C1 segment of cervical spinal cord (tissue), 14 donors: ENCODE measurements around the gene VPS37B.
A peak's percentile ranks its signal among the peaks of the same experiment; 100 is the strongest.

Experiments used
- DNase-seq, 14 donors: peaks; one replicate each; lab custom pipeline; 2025; lab: John Stamatoyannopoulos, UW

Gene VPS37B

DNA sequence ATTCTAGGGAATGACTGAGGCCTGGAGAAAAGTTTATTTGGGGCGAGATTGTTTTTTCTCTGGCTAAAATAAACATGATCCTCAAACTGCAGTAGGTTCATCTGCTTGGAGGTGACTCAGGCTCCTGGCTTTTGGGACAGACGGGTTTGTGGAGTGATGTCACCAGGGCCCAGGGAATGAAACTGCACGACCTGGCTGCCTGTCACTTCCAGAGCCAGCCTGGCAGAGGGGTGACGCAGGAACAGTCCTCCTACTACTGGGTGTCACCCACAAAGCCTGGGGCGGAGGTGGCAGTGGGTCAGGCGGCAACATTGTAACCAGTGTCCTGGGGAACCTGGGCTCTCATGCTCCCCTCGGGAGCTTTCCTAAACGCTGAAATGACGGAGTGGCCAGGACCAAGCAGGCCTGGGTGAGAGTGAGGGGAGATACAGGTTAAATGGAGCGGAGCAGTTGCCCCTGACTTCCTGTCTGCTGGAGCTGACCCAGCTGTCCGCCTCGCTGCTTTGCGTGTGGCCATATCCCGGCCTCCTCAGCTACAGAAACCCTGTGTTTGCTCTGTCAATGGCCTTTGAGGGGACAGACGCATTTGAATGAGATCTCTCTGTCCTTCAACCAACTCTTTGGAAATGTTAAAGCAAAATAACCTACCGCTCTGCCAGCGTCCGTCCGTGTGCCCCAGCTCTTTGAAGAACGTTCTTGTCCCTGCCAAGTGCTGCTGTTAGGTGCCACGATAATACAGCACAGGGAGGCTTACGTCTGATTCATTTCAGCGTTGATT, 54.2 kb downstream of the VPS37B start:
- peak in 11 of 14 donors; percentile 20 to 82 (median 63) for DNase-seq

DNA sequence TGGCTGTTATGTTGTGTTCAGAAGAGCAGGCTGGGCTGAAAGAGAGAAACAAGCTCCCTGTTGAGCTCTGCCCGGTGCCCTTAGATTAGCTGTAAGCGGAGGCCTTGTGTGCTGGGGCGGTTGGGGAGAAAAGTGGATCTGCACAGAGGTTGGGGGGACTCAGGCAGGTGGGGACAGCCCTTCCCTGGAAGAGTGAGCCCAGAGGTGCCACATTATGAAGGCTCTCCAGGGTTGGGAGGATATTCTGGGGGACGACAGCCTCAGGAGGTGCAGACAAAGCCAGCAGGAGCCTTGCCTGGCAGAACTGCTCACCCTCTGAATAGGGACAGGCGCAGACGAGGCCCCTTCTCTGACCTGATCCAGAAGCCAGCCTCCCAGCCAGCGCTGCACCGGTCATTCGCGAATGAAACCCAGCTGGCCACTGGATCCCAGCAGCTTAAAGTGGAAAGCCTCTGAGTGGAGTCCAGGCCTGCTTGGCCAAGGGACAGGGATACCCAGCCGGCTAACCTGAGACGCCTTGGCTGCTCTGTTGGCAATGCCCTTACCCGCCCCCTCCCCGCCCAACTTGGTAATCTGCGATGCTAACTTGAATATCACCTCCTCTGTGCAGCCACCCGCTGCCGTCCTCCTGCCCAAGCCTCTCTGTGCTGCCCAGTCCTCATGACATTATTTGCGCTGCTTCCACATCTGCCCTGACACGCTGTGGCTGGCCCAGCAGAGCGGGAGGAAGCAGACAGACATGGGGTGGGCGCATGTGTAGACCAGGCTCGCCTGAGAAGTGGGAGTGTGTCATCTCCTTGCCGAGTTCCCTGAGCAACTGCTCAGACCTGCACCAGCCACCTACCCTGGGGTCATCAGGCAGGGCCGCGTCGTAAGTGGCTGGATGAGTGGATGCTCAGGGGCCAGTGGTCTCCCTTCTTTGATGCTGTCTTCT, 55.1 kb downstream of the VPS37B start:
- peak in 6 of 14 donors; percentile 19 to 64 (median 46) for DNase-seq

DNA sequence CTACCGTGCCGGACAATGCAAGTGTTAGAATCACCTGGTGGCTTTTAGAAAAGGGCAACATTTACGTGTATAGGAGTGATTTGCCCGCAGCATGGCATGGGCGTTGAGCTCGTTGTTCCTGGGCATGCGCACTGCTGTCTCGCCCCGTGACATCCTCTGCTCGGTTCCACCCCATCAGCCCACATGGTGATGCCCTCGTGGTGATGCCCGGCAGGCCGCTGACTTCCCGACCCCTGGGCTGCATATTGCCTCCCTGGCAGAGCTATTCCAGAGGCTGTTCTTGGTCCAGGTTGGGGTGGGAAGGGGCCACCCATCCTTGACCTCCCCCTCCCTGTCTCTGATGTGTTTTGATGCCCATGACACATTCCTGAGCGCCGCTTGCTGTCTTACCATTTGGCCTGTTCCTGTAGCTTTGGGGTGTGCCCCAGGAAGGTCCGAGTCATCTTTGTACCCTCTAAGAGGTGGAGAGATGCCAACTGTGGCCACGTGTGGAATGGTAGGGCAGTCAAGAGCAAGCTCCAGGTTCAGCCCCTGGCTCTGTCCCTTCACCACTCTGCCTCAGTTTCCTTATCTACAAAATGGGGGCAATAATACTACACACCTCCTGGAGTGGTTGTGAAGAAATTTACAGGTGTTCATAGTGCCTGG, 55.9 kb downstream of the VPS37B start:
- peak in 4 of 14 donors; percentile 23 to 59 (median 48) for DNase-seq

DNA sequence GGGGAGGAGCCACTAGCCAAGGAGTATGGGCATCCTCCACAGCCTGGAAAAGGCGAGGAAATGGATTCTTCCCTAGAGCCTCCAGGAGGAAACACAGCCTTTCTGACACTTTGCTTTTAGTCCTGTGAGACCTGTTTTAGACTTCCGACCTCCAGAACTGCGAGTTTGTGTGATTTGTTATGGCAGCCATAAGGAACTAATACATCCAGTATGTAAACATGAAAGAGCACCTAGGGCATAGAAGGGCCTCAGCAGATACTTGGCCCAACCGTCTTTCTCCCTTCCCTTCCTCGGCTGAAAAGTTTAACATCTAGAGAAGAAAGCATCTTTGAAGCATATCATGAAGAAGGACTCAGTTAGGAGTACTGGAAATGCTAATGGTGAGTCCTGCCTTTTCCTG, 57.1 kb downstream of the VPS37B start:
- no peak for DNase-seq

DNA sequence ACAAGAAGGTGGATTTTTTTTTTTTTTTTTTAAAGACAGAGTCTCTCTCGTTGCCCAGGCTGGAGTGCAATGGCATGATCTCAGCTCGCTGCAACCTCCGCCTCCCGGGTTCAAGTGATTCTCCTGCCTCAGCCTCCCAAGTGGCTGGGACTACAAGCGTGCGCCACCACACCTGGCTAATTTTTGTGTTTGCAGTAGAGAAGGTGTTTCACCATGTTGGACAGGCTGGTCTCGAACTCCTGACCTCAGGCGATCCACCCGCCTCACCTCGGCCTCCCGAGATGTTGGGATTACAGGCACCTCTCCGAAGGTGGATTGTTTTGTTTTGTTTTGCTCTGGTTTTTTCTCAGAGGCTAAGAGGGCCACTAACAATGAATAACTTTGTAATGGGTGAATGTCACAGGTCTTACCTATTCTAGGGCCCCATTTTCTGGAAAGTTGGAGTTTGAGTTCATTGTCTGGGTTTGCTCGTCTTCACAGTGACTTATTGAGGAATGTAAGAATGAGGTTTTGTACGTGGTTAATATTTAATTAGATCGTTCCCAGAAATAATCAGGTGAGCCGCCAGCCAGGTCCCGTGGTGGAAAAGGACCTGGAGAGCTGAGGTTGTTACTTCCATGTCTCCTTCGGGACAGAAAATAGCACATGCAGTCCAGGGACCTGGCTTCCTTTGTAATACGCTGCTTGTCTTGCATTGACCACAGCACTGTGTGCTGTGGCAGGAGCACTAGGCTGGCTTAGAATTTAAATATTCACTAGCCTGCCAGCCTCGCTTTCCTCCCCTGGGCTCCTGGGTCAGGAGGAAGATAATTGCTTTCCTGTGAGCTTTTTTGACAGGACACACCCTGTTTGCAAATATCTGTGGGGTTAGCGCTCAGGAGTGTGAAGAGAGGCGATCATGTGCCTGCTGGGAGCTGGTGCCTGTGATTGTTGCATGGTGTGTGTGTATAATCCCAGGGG, 58.3 kb downstream of the VPS37B start:
- peak in 3 of 14 donors; percentile 9 to 42 (median 15) for DNase-seq

DNA sequence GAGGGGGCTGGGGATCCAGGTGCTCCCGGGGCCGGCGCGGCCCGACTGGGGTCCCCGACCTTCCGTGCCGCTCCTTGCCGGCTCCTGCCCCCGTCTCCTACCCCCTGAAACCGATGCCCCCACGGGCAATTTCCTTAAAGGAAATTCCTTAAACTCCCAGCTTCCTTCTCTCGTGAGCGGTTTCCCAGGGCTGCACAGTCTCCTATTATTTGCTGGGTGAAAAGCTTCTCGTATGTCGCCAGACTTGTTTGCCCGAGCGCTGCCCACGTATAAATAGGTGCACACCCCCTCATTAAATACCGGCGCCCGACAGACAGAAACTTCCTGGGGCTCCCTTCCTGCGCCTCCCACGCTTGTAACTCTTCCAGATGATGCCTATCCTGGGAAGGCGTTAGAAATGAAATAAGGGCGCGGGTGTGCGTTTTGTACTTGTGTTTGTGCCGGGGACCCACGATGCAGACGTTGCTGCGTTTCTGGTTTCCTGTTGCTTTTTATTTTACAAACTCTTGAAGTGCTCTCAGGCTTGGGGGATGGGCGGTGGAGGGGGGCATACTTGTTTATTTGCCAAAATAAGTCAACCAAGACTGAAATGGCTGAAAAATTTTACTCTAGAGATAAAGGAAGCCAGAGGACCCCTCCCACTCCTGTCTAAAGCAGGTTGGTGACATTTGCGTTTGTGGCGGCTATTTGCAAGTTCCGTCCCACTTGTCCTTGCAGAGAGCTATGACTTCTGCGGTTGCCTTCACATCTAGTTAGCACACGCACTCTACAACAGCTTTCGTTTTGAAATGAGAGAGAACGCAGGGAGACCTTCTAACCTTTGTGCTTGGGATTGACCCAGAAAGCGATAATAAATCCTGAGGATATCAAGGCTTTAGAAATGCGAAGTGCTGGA, 59.6 kb downstream of the VPS37B start:
- peak in 10 of 14 donors; percentile 25 to 71 (median 48) for DNase-seq

DNA sequence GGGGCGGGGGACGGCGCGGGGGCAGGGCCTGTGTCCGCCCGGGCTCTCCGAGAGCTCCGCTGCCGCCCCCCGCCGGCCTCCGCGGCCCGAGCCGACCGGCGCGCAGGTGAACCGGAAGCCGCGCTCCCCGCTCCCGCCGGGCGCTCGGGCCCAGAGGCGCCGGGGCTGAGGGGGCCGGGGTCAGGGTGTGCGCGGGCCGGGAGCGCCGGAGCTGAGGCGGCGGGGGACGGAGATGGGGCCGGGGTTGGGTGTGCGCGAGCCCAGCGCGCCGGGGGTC, 60.2 kb downstream of the VPS37B start:
- DNase-seq = no peak

DNA sequence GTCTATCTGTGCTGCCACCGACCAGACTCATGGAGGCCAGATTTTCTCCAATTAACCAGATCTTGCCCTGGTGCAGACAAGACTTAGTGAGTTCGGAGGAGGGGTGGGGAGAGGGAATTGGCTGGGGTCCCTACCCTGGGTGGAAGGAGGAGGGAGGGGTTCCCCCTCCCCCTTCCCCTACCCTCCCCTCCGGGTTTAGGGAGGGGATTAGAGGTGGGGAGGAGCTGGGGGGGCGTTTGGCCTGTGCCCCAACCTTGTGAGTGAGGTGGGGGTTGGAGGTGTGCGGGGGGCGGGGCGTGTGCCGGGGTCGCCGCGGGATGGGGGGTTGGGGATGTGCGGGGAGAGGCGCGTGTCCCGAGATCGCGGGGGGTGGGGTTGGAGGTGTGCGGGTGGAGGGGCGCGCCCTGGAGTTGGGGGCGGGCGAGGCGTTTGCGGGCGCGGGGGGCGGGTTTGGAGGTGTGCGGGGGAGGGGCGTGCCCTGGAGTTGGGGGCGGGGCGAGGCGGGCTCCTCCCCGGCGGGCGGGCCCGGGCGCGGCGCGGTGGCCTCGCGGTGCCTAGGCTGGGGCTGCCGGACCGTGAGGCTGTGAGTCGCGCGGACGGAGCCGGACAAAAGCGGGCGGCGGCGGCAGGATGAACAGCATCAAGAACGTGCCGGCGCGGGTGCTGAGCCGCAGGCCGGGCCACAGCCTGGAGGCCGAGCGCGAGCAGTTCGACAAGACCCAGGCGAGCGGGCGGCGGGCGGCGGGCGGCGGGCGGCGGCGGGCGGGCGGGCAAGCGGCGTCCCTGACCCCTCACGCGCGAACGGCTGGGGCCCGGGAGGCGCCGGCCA, 60.8 kb downstream of the VPS37B start, which contains the start of gene HIP1R:
Gene HIP1R, plus strand, starts transcription at position 537 of the 829 bp plus-strand sequence. Its CDS starts 94 bp downstream, at position 631.
- peak in 11 of 14 donors; percentile 24 to 74 (median 44) for DNase-seq

DNA sequence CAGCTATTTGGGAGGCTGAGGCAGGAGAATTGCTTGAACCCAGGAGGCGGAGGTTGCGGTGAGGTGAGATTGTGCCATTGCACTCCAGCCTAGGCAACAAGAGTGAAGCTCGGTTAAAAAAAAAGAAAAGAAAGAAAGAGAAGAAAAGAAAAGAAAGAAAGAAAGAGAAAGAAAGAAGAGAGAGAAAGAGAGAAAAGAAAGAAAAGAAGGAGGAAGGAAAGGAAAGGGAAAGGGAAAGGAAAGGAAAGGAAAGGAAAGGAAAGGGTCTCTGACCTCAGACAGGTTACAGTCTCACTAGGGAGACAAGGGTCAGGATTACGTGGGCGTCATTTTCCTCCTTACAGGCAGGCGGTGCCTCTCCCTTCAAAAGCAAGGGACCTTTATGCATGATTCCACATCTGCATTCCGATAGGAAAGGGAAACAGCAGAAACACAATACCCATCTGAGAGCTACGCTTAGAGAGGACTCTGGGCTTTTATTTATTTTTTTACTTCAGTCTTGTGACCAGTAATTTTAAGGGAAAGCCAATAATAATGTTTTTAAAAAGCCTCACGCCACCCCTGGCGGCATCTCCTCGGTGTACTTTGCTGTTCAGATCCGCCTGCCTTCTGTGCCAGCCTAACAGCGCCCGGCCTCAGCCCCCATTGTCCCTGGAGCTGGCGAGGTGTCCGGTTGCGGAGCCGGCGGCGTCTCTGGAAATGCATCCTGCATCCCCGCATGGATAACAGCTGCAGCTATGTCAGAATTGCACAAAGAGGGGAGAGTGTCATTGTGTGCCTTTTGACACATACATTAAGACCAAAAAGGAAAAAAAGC, 61.6 kb downstream of the VPS37B start:
- DNase-seq = peak in 9 of 14 donors; percentile 44 to 76 (median 50)

DNA sequence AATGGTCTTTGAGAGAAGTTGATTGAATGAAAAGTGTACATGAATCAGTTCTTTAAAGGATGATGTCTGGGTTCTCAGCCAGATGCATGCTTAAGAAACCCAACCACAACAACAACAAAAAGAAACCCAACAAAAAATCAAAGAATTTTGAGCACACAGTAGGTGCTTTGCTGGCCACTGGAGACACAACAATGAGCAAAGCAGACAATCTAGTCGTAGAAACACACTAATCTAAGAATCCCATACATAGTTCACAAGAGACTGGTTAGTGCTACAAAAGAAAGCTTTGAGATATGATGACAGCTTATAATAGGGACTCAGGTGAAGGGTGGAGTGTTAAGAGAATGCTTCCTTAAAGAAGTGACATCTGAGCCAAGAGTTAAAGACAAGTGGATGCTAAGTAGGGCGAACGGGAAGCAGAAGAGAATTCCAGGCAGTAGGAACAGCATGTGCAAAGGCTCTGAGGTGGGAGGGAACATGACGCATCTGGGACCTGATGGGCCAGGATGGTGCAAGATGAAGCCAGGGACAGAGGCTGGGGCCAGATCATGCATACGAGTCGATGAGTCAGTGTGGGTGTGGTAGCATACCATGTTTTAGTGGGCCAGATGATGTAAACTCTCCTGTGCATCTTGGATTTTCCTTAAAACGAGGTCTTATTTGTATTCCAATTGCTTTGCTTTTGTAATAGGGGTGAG, 65.3 kb downstream of the VPS37B start:
- no peak for DNase-seq

DNA sequence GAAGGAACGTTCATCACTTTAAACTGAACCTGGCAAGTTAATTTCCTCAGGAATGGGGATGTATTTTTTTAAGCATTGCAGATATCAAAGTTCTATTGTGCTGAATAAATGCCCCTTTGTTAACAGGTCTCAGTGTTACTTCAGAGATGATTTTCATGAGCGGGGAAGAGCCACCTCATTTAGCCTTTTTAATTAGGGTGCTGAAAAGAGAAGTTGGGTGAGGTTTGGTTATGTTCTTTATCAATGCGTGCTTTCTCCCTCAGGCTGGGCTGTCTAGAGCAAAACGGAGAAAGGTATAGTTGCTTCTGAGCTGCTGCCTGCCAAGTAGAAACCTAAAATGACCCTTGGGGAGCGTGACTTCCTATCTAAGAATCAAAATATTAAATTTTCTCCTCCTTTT, 68.7 kb downstream of the VPS37B start:
- no peak for DNase-seq

DNA sequence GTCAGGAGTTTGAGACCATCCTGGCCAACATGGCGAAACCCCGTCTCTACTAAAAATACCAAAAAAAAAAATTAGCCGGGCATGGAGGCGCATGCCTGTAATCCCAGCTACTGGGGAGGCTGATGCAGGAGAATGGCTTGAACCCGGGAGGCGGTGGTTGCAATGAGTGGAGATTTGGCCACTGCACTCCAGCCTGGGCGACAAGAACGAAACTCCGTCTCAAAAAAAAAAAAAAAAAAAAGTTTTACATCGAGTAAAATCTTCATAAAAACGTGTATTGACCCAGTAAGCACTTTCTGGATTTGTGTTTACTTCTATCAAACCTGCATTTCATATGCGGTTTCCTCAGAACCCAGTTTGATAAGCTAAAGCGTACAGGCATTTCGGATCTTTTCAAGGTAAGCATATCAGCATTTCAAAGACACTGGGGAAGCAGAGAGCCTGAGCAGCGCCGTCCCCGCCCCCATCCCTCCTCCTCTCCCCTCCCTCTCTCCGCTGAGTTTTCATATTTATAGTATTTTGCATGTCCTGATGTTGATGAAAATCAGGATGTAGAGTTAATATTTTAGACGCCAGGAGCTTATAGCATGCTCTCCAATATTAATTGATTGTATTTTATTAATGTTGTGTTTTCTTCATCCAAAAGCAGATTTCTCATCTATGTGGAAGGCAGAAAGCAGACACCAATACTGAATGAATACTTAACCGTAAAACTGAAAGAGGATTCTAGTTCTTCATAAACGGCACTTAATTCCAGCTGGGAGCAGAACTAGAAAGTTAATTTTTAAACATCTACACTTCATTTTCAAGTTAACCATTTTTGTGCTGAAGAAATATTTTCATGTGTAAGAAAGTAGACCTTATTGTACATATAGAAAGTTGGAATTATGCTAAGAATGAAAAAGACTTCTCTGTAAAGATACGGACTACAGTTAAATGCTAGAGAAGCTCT, 69.9 kb downstream of the VPS37B start:
- DNase-seq = no peak

DNA sequence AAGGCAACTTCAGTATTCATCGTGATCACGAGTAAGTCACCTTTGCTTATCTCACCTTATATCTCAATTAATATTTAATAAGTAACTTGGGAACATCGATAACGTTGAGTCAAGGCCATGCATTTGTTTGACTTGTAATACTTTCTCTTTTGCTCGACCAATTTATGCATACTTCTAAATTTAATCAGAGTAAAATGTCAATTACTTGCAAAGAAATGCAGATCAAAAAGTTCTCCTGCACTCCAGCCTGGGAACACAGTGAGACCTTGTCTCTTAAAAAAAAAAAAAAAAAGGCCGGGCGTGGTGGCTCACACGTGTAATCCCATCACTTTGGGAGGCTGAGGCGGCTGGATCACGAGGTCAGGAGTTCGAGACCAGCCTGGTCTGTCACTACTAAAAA, 72.5 kb downstream of the VPS37B start:
- no peak for DNase-seq

DNA sequence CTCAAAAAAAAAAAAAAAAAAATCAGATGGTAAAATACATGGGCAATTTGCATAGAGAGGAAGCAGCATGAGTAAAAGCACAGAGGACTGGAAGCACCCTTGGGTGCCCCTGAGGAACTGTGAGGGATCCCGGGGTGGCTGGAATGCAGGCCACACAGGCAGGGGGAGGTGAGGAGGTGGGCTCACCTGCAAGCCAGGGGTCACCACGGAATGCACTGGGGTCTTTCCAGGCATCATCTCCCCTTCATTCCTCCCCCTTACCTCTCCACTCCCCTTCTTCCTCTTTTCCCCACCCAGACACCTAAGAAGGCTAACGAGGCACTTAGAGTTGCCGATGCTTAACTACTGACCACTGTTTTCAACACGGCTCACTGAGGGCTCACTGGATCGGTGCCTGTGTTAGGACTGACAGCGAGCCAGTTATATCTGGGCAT, 75.1 kb downstream of the VPS37B start:
- no peak for DNase-seq

DNA sequence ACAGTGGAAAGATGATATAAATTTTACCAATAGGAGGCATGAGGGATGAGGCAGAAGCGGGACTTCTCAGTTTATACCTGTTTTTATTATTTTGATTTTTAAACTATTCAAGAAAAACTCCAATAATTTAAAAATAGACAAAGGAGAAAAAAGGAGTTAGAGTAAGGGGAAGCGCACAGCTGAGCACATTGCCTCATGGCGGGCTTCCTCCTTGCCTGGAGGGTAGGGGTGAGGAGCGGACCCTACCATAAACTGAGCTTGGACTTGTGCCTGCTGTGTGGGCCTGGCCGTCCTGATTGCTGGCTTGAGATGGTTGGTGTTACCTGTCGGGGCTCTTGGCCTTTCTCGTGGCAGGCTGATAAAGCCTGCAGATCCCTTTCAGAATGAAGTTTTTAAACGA, 75.8 kb downstream of the VPS37B start:
- no peak for DNase-seq

DNA sequence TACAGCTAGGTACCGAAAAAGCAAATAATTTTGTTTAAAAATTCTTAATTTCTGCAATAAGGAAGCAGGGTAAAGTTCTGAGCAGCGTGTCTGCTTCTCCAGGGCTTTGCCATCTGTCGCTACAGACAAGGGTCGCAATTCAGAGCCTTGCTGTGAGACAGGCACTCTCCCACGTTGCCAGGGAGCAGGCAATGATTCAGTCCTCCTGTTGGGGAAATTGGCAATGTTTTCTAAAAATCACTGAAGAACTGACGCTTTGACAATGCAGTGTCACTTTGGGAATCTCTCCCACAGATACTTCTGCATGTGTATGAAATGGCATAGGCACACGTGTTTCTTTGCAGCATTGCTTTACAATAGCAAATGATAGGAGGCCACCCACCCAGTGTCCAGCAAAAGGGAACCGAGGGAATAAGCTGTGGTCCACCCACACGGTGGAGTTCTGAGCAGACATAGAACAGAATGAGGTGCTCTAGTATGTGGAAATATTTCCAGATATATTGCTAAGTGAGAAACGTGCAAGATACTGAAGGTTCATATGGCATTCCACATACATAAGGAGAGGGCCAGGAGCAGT, 76.6 kb downstream of the VPS37B start:
- peak in 1 of 14 donors; percentile 19 for DNase-seq
